WTC11 (cell line): ENCODE measurements around the gene RASSF1. TPM values are rescaled to one million over a fixed set of nuclear protein-coding genes. Genes with fewer than 3 reads are reported as not detected.
A peak's percentile ranks its signal among the peaks of the same experiment; 100 is the strongest.

Experiments
- AR ChIP-seq: fragments of 250-450 bp; sonication (Bioruptor Pico); IDR thresholded peaks from 2 replicates; pipeline ENCODE4 v1.9.0; 2021; ENCODE audit warnings: mild to moderate bottlenecking
- ARID4B ChIP-seq: sonication (generic); formaldehyde crosslinking; IDR thresholded peaks from 2 replicates; pipeline ENCODE4 v1.8.0; 2023; ENCODE audit warnings: missing genetic modification reagents, mild to moderate bottlenecking, borderline replicate concordance
- ATF1 ChIP-seq: sonication (generic); formaldehyde crosslinking; IDR thresholded peaks from 2 replicates; pipeline ENCODE4 v1.8.1; 2023; ENCODE audit warnings: mild to moderate bottlenecking, moderate library complexity, missing genetic modification reagents
- ATF2 ChIP-seq: sonication (generic); formaldehyde crosslinking; IDR thresholded peaks from 2 replicates; pipeline ENCODE4 v1.8.1; 2022; ENCODE audit warnings: low read depth, missing genetic modification reagents, borderline replicate concordance
- CREB1 ChIP-seq: sonication (generic); formaldehyde crosslinking; IDR thresholded peaks from 2 replicates; pipeline ENCODE4 v1.8.0; 2023; ENCODE audit warnings: mild to moderate bottlenecking, missing genetic modification reagents
- CREM ChIP-seq: sonication (generic); formaldehyde crosslinking; IDR thresholded peaks from 2 replicates; pipeline ENCODE4 v1.8.1; 2022; ENCODE audit warnings: mild to moderate bottlenecking, missing genetic modification reagents, moderate library complexity
- CTCF ChIP-seq: fragments of 200-600 bp; IDR thresholded peaks from 2 replicates; pipeline ENCODE4 v1.8.0; 2022; ENCODE audit warnings: antibody characterized with exemption
- FOXJ3 ChIP-seq: sonication (generic); formaldehyde crosslinking; IDR thresholded peaks from 2 replicates; pipeline ENCODE4 v1.9.0; 2021; ENCODE audit warnings: missing genetic modification reagents, mild to moderate bottlenecking, borderline replicate concordance
- MAX ChIP-seq: sonication (generic); formaldehyde crosslinking; IDR thresholded peaks from 2 replicates; pipeline ENCODE4 v1.8.0; 2022; ENCODE audit warnings: mild to moderate bottlenecking, missing genetic modification reagents
- NR3C1 ChIP-seq: sonication (generic); formaldehyde crosslinking; conservative IDR thresholded peaks from 2 replicates; pipeline ENCODE4 v1.8.1; 2023; ENCODE audit warnings: low read depth, mild to moderate bottlenecking, missing genetic modification reagents
- TEAD4 ChIP-seq: sonication (generic); formaldehyde crosslinking; IDR thresholded peaks from 2 replicates; pipeline ENCODE4 v1.8.0; 2022; ENCODE audit warnings: mild to moderate bottlenecking, missing genetic modification reagents
- USF1 ChIP-seq: sonication (generic); formaldehyde crosslinking; IDR thresholded peaks from 2 replicates; pipeline ENCODE4 v1.8.0; 2022; ENCODE audit warnings: mild to moderate bottlenecking, missing genetic modification reagents
- ZBTB43 ChIP-seq: sonication (generic); formaldehyde crosslinking; IDR thresholded peaks from 2 replicates; pipeline ENCODE4 v1.8.1; 2023; ENCODE audit warnings: mild to moderate bottlenecking, missing genetic modification reagents
- ZNF121 ChIP-seq: sonication (generic); formaldehyde crosslinking; IDR thresholded peaks from 2 replicates; pipeline ENCODE4 v1.8.0; 2023; ENCODE audit warnings: missing genetic modification reagents
- ZNF281 ChIP-seq: sonication (generic); formaldehyde crosslinking; IDR thresholded peaks from 2 replicates; pipeline ENCODE4 v1.8.0; 2023; ENCODE audit warnings: mild to moderate bottlenecking, missing genetic modification reagents
- ZNF317 ChIP-seq: sonication (generic); formaldehyde crosslinking; IDR thresholded peaks from 2 replicates; pipeline ENCODE4 v1.8.1; 2023; ENCODE audit warnings: low read depth, mild to moderate bottlenecking, moderate library complexity, missing genetic modification reagents, borderline replicate concordance
- ZNF532 ChIP-seq: fragments of 250-450 bp; sonication (Bioruptor Pico); IDR thresholded peaks from 2 replicates; pipeline ENCODE4 v1.9.0; 2021; ENCODE audit warnings: mild to moderate bottlenecking, borderline replicate concordance
- total RNA-seq: library from RNA; stranded (reverse); gene quantifications from 3 replicates; pipeline ENCODE4 v1.2.3, GENCODE V29; 2021

Gene RASSF1
- total RNA-seq, 1 experiment from 2014 or later: 14.5 TPM

GRCh38 chr3:50337175-50337861, 3.3 kb downstream of the RASSF1 start (continued):
- TF ChIP-seq ARID4B (CRISPR knock-in tag) (peak; percentile 92; the same call in 1 of the 2 replicates), ZNF121 (no peak), NR3C1 (CRISPR knock-in tag) (no peak), ATF2 (CRISPR knock-in tag) (no peak), FOXJ3 (CRISPR knock-in tag) (no peak), AR (CRISPR knock-in tag) (no peak), CTCF (no peak), ATF1 (no peak), ZNF317 (CRISPR knock-in tag) (no peak), TEAD4 (CRISPR knock-in tag) (no peak), CREM (CRISPR knock-in tag) (peak; percentile 69), ZBTB43 (CRISPR knock-in tag) (peak; percentile 86; the same call in 1 of the 2 replicates), ZNF532 (no peak), ZNF281 (CRISPR knock-in tag) (peak; percentile 56; the same call in 1 of the 2 replicates), USF1 (CRISPR knock-in tag) (0 out of 2 replicates have a peak, but pooled peaks have one; percentile 15), CREB1 (CRISPR knock-in tag) (no peak; the same call in 1 of the 2 replicates), MAX (CRISPR knock-in tag) (peak; percentile 95)
